Tibial nerve (tissue), 4 donors: ENCODE data around the gene FAM110D.

Experiments used
- CTCF ChIP-seq, 5 experiments: fragments of 200-600 bp in 3 of 5; fragments of 450-650 bp in 2 of 5; sonication (generic) in 3 of 5; IDR thresholded peaks; one replicate each; pipeline ENCODE4 v1.5.1; 2016 to 2019; ENCODE audit warnings: antibody characterized with exemption in 5 of 5, mild to moderate bottlenecking in 3 of 5, moderate library complexity in 2 of 5
- EP300 ChIP-seq, 2 donors: sonication (generic); formaldehyde crosslinking; IDR thresholded peaks; one replicate each; pipeline ENCODE4 v1.6.1; 2017; ENCODE audit warnings: antibody characterized with exemption in 2 of 2, mild to moderate bottlenecking in 1 of 2
- POLR2A ChIP-seq, 2 donors: fragments of 450-650 bp; IDR thresholded peaks; one replicate each; pipeline ENCODE4 v1.6.1; 2017; ENCODE audit warnings: antibody characterized with exemption in 2 of 2, mild to moderate bottlenecking in 2 of 2, moderate library complexity in 2 of 2

GRCh38 chr1:26212726-26213125 is 53.8 kb downstream of the FAM110D start:
- no peak for TF ChIP-seq POLR2A (IDR thresholded peaks at IDR 0.05)
- TF ChIP-seq CTCF (IDR thresholded peaks at IDR 0.05) = no peak
- TF ChIP-seq EP300 (IDR thresholded peaks at IDR 0.05) = no peak
